Measurements from ENCODE around the gene SLC38A2.
"Not testable (repeated sequence)": the region's sequence is repeated elsewhere in the genome, so short reads cannot be mapped to it uniquely, and the experiment has no call there.

Gene SLC38A2

DNA sequence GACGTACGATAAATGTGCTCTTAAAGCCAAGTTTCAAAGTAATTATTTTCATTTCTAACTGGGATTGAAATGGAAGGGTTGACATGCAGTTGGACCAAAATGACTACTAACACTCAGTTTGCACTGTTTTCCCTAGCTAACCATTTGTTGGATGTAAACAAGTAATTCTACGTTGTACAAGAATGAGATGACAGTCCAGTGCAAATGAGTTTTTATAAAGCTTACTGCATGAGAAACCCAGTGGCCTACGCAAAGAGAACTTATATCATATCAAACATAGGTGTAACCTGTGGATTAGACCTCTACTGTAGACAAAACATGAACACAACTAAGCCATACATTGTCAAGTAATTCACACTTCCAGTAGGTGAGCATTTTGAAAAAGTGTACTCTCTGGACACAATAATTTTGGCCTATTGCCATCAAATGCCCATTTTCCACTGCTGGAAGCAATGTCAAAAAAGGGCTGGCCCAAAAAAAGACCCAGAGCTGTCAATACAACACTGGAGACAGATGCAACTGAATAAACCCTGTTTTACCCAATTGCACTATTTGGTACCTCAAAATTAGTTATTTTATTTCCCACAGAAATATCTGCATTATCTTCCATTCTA lies 12.8 kb downstream of the SLC38A2 start:
- no peak for DNase-seq

DNA sequence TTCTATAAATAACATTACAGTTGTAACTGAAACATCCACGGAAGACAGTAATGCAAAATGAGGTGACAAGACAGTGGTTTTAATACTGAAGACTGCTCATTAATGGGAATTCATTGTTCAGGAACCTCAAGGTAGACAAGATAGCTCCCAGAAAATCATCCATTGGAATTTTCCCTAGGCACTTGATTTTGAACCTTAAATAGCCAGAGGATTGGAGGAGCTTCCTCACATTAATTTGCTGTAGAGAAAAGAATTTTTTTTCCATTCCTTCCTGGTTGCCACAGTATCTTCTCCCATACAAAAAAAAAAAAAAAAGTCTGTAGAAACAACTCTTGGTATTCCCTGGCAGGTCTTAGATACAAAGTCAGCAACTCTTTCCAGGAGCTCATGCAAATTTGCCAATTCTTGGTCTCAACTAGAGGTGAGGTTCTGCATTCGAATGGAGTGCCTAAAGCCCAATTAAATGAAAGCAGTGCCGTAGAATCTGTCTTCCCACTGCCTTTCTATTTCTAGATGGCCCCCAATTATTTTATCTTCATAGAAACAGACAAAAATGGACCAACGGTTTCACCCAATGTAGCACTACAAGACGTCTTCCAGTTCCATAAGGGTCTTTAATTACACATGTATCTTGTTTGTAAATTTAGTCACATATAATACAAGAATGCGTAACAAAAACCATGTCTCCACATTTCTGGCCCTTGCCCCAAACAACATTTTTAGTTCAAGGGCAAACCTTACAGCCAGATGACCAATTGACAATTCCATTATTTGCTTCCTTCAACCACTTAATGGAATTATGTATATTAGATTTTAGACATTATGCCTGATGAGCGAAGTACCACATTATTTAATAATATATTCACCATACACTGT lies 13.5 kb downstream of the SLC38A2 start:
- DNase-seq = no peak

DNA sequence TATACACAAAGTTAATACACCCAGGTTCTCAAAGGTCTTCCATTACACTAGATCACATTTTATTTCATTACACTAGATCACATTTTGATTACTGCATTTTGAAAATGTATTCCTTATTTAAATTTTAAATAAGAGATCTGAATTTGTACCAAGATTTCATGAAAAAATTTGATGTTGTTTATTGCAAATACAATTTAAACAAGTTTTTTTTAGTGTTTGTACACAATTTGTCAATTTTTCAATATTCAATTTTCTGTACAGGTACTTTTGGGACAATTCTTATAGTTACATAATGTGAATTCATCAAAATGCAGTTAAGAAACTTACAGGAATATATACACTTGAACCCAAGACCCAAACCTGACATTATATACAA lies 14.3 kb downstream of the SLC38A2 start:
- no peak for DNase-seq

DNA sequence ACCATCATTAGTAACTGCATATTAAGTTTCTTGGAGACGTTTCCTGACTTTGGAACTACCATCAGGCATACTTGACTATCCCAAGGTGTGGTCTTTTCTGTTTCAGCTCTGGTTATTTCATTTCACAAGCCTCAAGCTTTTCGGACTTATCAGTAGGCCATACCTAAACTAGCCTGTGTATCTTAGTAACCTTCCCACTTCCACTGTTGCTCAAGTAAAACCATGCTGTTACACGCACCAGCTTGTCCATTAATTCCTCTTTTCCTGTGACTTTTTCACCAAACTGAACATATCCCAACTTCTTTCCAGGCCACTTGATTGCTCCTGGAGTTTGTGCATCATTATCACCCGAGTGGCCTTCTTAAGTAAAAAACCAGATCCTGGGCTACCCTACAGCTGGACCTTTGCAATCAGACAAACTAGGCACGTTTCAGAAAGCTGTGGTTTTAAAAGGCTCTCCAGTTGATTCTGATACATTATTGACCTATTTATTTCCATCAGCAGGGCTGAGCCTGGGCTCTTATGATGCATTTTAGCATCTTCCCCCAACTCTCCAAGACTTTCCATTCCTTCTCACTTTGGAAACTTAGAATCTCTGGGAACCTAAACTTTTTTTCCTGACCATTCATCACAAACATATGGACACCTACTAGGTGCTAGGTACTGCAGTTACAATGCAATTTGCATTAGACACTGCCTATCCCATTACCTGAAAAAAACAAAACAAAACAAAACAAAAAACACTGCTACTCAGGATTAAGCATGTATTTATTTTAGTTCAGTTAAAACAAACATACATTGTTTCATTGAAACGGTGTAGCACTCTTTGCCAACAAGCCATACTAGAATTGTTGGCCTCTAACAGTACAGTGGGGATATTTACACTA lies 14.9 kb downstream of the SLC38A2 start:
- no peak for DNase-seq

DNA sequence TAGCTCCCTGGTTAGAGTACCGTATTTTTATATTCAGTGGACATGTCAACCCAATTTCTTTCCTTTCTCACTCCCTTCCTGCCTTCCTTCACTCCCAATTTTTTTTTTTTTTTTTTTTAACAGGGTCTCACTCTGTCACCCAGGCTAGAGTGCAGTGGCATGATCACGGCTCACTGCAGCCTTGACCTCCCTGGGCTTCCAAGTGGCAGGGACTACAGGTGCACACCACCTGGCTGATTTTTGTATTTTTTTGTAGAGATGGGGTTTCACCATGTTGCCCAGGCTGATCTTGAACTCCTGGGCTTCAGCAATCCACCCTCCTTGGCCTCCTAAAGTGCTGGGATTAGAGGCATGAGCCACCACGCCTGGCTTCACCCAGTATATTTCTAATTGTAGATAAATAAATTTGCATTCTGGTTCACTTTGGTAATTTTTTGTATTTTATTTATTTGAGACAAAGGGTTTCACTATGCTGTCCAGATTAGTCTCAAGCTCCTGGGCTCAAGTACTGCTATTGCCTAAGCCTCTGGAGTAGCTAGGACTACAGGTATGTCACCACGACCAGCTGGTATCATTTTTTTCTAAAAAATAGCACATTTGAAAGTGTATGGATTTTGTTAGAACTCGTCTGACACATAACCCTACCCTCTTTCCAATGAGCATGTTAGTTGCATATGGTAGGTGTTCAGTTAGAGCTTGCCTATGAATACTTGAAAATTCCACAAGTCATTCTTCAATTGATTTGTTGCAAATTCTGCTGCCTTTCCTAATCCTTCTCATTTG lies 15.7 kb downstream of the SLC38A2 start:
- DNase-seq = no peak

DNA sequence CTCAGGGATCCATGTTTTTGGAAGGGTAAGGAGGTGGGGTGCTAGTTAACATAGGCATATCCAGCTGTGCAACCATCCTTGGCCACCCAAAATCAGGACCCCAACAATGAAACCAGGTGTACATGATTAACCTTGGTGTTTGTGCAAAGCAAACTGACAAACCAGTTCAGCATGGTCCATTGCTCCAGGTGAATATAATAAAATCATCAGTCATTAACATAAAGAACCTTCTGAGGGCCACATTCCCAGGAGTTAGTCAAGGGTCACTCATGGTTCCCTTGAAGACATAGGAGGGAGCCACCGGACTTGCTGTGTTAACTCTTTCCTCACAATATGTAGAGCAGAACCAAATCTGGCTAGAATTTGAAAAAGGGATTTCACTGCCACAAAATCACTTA lies 17.8 kb downstream of the SLC38A2 start:
- no peak for DNase-seq

DNA sequence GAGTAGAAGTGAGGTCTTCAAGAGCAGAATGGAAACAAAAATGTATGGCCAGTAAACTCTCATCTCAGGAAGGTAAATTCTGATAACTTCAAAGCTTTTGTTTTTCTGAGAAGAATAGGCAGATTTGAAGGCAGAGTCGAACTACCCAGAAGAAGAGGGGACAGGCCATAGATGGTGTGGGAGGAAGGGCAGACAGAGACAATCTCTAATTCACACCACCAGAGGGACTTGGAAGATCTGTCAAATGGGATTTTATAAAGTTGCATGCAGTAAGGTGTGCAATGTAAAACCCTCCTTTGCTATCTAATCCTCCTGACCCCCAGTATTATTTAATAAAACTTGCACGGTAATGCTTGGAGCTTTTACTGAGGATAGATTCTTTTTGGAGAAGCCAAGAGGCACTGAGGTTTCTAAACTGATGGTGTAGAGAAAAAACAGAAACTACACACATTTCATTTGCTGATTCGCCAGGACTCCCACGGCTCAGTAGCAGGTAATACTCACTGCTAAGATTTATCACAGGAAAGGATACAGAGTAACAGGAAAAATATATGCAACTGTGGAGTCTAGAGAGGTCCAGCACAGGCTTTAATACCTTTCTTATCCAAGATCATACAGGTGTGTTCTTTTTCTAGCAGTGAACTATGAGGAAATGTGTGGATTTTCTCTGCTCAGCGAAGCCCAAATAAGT lies 18.3 kb downstream of the SLC38A2 start:
- DNase-seq = no peak

DNA sequence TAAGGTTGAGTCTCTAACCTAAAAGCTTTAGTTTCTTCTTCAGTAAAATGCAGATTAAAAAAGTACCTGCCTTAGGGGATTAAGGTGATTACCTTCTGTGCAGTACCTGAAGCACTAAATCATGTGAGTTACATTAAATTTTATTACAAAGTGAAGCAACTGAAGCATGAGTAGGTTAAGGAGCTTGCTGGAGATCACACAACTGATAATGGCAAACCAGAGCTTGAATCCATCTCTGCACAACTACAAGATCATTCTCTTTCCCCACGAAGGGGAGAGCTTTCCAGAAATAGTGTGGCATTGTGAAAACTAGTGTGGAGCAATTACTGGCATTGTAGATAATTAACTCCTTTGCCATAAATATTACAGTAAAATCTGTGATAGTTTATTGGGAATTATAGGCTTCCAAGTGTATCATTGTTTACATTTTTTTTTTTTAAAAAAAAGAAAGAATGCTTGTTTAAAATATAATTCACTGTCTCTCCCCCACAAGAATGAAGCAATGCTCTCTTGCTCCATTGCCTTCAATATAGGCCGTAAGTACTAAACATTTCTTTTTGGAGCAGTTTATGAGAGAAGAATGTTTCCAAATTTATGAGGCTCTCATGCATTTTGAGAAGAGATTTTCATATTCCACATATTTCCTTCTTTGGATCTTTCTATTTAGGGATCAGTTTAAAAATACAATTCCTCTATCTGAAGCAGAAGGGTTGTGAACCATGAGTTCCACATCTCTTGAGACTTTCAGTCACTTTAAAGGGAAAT lies 20.5 kb downstream of the SLC38A2 start:
- DNase-seq = no peak

DNA sequence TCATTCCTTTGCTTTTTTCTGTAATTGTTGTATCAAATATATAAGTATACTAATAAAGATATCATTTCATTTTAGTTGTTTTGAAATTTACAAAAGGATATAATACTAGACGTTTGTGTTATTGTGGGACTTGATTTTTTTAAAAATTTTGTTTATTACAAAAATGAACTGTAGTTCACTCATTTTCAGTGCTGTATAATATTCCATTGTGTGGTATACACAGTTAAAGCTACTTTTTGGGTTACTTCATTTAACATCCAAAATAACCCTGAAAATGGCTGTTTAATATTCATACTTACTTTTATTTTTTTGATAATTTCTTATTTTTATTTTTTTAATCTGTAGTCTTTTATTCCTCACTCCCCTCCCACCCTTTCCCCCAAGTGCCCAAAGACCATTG lies 21.4 kb downstream of the SLC38A2 start:
- DNase-seq = no peak

DNA sequence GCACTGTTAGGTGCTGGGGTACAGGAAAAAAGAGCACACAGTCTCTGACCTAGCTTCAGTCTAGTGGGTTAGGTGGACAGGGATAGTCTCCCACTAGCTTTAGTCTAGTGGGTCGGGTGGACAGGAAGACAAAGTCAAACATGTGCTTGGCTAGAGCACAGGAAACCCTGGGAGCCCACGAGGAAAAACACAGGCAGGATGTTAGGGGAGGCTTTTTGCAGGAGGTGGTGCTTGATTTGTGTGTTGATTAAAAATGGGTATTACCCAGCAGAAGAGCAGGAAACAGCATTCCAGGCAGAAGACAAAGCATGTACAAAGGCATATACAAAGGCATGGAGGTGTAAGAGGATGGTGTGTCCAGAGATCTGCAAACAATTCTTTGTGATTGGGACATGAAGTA lies 23.3 kb downstream of the SLC38A2 start:
- DNase-seq = no peak

DNA sequence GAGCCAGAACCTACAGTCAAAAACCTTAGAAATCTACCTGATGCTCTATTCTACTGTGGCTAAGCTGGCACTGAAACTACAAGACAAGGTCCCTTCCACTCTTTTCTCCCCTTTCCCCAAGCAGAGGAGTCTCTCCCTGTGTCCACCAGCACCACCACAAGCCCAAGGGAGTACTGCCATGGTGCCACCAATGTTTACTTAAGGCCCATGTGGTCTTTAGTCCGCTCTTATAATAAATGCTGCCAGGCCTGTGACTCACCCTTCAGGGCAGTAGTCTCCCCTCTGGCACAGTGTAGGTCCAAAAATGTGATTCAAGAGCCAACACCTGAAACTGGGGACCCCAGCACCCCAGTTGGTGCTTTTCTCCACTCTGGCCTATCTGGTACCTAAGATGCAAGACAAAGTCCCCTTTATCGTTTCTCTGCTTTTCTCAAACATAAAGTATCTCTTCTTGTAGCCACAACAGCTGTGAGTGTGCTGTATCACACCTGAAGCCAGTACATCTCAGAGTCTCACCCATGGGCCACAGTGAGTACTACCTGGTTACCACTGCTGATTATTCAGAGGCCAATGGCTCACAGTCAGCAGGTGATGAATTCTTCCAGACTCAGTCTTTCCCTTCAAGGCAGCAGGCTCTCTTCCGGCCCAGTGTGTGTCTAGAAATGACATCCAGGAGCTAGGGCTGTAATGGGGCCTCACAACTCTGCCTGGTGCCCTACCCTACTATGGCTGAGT lies 29.3 kb downstream of the SLC38A2 start:
- no peak for DNase-seq

DNA sequence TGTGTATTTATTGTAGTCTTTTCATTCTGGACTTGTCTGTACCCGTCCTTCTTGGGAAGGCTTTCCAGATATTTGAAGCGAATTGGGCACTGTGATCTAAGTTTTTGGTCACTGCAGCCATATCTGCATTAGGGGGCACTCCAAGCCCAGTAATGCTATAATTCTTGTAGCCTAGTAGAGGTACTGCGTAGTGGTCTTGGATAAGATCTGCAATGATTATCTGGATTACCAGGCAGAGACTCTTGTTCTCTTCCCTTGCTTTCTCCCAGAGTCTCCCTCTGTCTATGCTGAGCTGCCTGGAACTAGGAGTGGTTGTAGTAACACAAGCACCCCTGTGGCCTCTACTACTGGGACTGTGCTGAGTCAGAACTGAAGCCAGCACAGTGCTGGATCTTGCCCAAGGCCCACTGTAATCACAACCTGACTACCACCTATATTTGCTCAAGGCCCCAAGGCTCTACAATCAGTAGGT lies 30.0 kb downstream of the SLC38A2 start:
- DNase-seq = no peak

DNA sequence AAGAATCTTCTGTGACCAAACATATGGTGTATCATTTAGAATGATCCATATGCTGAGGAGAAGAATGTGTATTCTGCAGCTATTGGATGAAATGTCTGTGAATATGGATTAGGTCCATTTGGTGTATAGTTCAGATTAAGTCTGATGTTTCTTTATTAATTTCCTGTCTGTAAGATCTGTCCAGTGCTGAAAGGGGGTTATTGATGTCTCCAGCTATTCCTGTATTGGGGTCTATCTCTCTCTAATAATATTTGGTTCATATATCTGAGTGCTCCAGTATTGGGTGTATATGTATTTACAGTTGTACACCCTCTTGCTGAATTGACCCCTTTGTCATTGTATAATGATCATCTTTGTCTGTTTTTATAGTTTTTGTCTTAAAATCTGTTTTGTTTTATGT lies 33.5 kb downstream of the SLC38A2 start:
- no peak for DNase-seq

DNA sequence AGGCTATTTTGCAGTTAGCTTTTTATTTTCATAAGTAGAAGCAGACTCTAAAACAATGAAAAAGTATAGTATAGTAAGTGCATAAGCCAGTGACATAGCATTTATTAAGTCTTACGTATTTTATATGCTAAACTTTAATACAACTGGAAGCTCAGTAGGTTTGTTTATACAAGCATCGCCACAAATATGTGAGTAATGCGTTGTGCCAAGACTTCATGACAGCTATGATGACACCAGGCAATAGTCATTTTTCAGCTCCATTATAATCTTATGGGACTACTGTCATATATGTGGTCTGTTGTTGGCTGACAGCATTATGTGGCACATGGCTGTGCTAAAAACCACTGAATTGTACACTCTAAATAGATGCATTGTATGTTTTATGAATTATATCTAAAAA lies 40.3 kb downstream of the SLC38A2 start:
- DNase-seq = no peak

DNA sequence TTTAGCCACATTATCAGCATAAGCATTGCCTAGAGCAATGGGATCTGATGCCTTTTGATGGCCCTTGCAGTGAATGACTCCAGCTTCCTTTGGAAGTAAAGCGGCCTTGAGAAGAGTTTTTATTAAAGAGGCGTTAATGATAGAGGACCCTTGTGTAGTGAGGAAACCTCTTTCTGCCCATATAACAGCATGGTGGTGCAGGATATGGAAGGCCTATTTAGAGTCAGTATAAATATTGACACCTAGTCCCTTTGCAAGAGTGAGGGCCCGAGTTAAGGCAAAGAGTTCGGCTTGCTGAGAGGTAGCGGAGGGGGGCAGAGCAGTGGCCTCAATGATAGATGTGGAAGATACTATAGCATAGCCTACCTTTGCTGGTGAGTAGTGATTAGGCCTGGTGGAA lies 47.5 kb downstream of the SLC38A2 start:
- DNase-seq = not testable (repeated sequence)

DNA sequence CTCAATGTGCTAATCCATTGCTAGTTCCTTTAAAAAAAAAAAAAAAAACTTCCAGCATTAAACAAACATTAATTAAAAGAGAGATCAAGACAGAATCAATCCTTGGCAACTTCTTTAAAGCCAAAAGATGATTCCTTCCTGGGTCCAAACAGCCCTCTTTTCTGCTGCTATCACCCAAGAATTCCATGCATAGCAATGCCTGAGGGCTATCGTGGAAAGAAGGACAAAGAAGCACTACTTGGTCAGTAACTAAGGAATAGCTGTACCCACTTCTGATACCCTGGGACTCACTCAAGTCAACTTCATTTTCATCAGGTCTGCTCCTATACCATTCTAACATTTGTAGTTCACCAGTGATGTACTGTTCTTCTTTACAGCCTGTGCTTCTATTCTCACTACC lies 51.8 kb downstream of the SLC38A2 start:
- DNase-seq = no peak

DNA sequence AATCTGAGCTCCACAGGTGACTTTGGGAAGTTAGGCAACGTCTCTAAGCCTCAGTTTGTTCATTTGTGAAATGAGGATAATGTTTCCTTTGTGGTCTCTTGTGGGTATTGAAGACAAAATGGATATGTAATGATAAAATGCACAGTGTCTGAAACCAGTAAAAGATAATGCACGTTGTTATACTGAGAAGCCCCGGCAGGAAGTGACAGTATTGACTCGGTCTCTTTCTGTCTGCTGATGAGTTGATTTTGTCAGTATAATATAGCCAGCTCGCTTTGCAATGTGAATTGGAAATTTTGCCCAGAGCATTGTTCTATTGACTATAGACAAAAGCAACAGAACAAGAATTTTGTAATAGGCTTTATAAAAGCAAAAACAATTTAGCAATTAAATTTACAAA lies 54.5 kb downstream of the SLC38A2 start:
- DNase-seq = no peak
